GM23338 (cell line): Measurements from ENCODE around the gene UNC5A. TPM values are rescaled to one million over a fixed set of nuclear protein-coding genes. Genes with fewer than 3 reads are reported as not detected.

Experiments
- ATAC-seq: fragments of 200-7000 bp; cut with Tn5 transposase; 3 replicates; pipeline ENCODE4 v1.9.1; 2020
- DNase-seq: peaks from one replicate; pipeline ENCODE4 v3.0.0-alpha.2; 2015; ENCODE audit warnings: low spot score
- H2AFZ ChIP-seq: fragments of 200-600 bp; sonication (generic); 2 replicates; pipeline ENCODE4 v1.8.0; 2016; ENCODE audit warnings: antibody characterized with exemption, mild to moderate bottlenecking, moderate library complexity
- H3F3A ChIP-seq: fragments of 200-600 bp; sonication (generic); replicated peaks from 2 replicates; pipeline ENCODE4 v1.8.0; 2017; ENCODE audit warnings: antibody characterized with exemption, mixed run types, low read depth
- H3K27ac ChIP-seq: fragments of 200-600 bp; sonication (generic); 2 replicates; pipeline ENCODE4 v1.6.1; 2016; ENCODE audit warnings: low read depth
- H3K27me3 ChIP-seq: fragments of 200-600 bp; sonication (generic); 2 replicates; pipeline ENCODE4 v1.8.0; 2016; ENCODE audit warnings: mild to moderate bottlenecking, mixed run types, moderate library complexity; ENCODE audit not compliant: insufficient read depth
- H3K36me3 ChIP-seq: fragments of 200-600 bp; sonication (generic); 2 replicates; pipeline ENCODE4 v1.8.0; 2016; ENCODE audit warnings: mild to moderate bottlenecking; ENCODE audit not compliant: insufficient read depth
- H3K4me1 ChIP-seq: fragments of 200-600 bp; sonication (generic); 2 replicates; pipeline ENCODE4 v1.8.0; 2016; ENCODE audit warnings: mild to moderate bottlenecking, moderate library complexity; ENCODE audit not compliant: insufficient read depth
- H3K4me2 ChIP-seq: fragments of 200-600 bp; sonication (generic); 2 replicates; pipeline ENCODE4 v1.7.1; 2017; ENCODE audit warnings: mixed run types
- H3K4me3 ChIP-seq: fragments of 200-600 bp; sonication (generic); 2 replicates; pipeline ENCODE4 v1.6.1; 2016; ENCODE audit warnings: mixed run types
- H3K79me2 ChIP-seq: fragments of 200-600 bp; sonication (generic); replicated peaks from 2 replicates; pipeline ENCODE4 v1.8.0; 2017; ENCODE audit warnings: mild to moderate bottlenecking; ENCODE audit not compliant: insufficient read depth
- H3K9me2 ChIP-seq: fragments of 200-600 bp; sonication (generic); 2 replicates; pipeline ENCODE4 v1.8.0; 2017; ENCODE audit not compliant: insufficient read depth
- H4K20me1 ChIP-seq: fragments of 200-600 bp; sonication (generic); replicated peaks from 2 replicates; pipeline ENCODE4 v1.8.0; 2017; ENCODE audit warnings: mild to moderate bottlenecking; ENCODE audit not compliant: insufficient read depth
- H3K27ac Mint-ChIP-seq: 2 replicates; pipeline ENCODE4 v1.8.0; 2020; ENCODE audit warnings: inconsistent platforms, mild to moderate bottlenecking, moderate library complexity, mixed read lengths
- H3K27me3 Mint-ChIP-seq: 3 replicates; pipeline ENCODE4 v1.8.0; 2022; ENCODE audit warnings: low read depth, mild to moderate bottlenecking, moderate library complexity, mixed read lengths, inconsistent platforms; ENCODE audit not compliant: insufficient read depth, poor library complexity
- H3K36me3 Mint-ChIP-seq: 3 replicates; pipeline ENCODE4 v1.8.0; 2021; ENCODE audit warnings: low read depth, mild to moderate bottlenecking, inconsistent platforms, moderate library complexity, mixed read lengths
- H3K4me1 Mint-ChIP-seq: 3 replicates; pipeline ENCODE4 v1.8.0; 2020; ENCODE audit warnings: mild to moderate bottlenecking, inconsistent platforms, mixed read lengths
- H3K4me3 Mint-ChIP-seq: 3 replicates; pipeline ENCODE4 v1.8.0; 2021; ENCODE audit warnings: moderate library complexity, mild to moderate bottlenecking, inconsistent platforms, mixed read lengths
- H3K9me3 Mint-ChIP-seq: 3 replicates; pipeline ENCODE4 v1.8.0; 2020; ENCODE audit warnings: moderate library complexity, mild to moderate bottlenecking, inconsistent platforms, mixed read lengths
- CREB1 ChIP-seq: fragments of 250-450 bp; sonication (Bioruptor Pico); IDR thresholded peaks from 2 replicates; pipeline ENCODE4 v1.5.0; 2020; ENCODE audit warnings: low read depth, mild to moderate bottlenecking, moderate library complexity
- EZH2 ChIP-seq: fragments of 200-600 bp; sonication (generic); IDR thresholded peaks from one replicate; pipeline ENCODE4 v1.8.0; 2017; ENCODE audit warnings: antibody characterized with exemption, mild to moderate bottlenecking, low read depth; ENCODE audit not compliant: unreplicated experiment
- EZH2phosphoT487 ChIP-seq: fragments of 200-600 bp; sonication (generic); IDR thresholded peaks from one replicate; pipeline ENCODE4 v1.8.1; 2018; ENCODE audit warnings: antibody characterized with exemption; ENCODE audit not compliant: unreplicated experiment
- JUNB ChIP-seq: IDR thresholded peaks from one replicate; pipeline ENCODE4 v1.6.1; 2016; ENCODE audit warnings: antibody characterized with exemption; ENCODE audit not compliant: unreplicated experiment
- NANOG ChIP-seq: IDR thresholded peaks from 2 replicates; pipeline ENCODE4 v1.6.1; 2016; ENCODE audit warnings: antibody characterized with exemption, borderline replicate concordance
- POLR2AphosphoS5 ChIP-seq: IDR thresholded peaks from 2 replicates; pipeline ENCODE4 v1.6.1; 2016; ENCODE audit warnings: antibody characterized with exemption, low read depth
- STAT1 ChIP-seq: IDR thresholded peaks from one replicate; pipeline ENCODE4 v1.6.1; 2016; ENCODE audit warnings: antibody characterized with exemption; ENCODE audit not compliant: unreplicated experiment
- ZNF114 ChIP-seq: fragments of 250-450 bp; sonication (Bioruptor Pico); IDR thresholded peaks from 2 replicates; pipeline ENCODE4 v1.5.0; 2020; ENCODE audit warnings: mild to moderate bottlenecking, moderate library complexity
- ZNF331 ChIP-seq: fragments of 250-450 bp; sonication (Bioruptor Pico); IDR thresholded peaks from 2 replicates; pipeline ENCODE4 v1.5.0; 2020; ENCODE audit warnings: low read depth, mild to moderate bottlenecking, moderate library complexity
- polyA plus RNA-seq: library from polyadenylated mRNA; unstranded; fragments of >200 nt; fragmentation: Nextera tagmentation; extraction: Ambion mirVana; gene quantifications from 2 replicates; pipeline ENCODE4 v1.2.1, GENCODE V29; 2016
- total RNA-seq: library from RNA; depleted of rRNA; stranded (reverse); fragments of >200 nt; shearing (Covaris generic); gene quantifications from 2 replicates; pipeline ENCODE4 v1.2.3, GENCODE V29; 2014
- TF ChIP-seq, protein P1 (sequence below): IDR thresholded peaks from 2 replicates; pipeline ENCODE4 v1.6.1; 2016; ENCODE audit warnings: antibody characterized with exemption
- TF ChIP-seq, protein P2 (sequence below), 2 experiments: fragments of 200-600 bp in 1 of 2; sonication (generic) in 1 of 2; conservative IDR thresholded peaks; 2 replicates each; pipeline versions ENCODE4 v1.5.1 to v1.6.1; 2016 to 2017; ENCODE audit warnings: antibody characterized with exemption in 2 of 2, low read depth in 2 of 2, mild to moderate bottlenecking in 2 of 2, moderate library complexity in 1 of 2
- TF ChIP-seq, protein P3 (sequence below): IDR thresholded peaks from one replicate; pipeline ENCODE4 v1.6.1; 2018; ENCODE audit warnings: antibody characterized with exemption; ENCODE audit not compliant: unreplicated experiment

UNC5A gene
- total and polyA plus RNA-seq, 2 experiments from 2014 or later: 0.92 to 3.9 TPM

DNA sequence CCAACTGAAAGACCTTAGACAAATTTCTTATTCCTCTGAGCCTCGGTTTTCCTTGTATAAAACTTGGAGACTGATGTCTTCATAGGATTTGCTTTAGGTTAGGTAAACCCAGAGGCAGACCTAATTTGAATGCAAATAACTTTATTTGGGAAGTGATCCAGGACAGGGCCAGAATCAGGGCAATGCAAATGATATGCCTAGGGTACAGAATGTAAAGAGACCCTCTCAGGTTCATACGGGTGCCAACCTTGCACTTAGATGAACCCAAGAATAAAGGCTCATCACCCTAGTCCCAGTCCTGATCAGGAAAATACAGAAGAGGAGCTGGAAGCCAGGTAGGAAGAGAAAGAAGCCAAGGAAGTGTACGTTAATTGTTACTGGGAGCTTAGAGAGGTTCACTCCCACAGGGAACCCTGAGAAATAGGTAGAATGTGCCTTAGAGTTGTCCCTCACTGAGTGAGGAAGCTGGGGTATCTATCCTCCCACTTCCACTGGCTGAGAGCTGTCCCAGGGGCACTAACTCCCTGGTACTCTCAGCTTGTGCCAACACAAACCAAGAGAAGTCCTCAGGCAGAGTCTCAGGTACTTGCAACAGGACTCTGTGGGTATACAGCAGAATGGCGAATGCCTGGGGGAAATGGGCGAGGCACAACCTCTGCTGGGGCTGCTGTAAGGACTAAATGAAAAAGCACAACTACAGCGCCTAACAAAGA, 91.9 kb downstream of the UNC5A start (continued):
- TF ChIP-seq, protein P1, sequence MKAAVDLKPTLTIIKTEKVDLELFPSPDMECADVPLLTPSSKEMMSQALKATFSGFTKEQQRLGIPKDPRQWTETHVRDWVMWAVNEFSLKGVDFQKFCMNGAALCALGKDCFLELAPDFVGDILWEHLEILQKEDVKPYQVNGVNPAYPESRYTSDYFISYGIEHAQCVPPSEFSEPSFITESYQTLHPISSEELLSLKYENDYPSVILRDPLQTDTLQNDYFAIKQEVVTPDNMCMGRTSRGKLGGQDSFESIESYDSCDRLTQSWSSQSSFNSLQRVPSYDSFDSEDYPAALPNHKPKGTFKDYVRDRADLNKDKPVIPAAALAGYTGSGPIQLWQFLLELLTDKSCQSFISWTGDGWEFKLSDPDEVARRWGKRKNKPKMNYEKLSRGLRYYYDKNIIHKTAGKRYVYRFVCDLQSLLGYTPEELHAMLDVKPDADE: no peak
- TF ChIP-seq ZNF331 (CRISPR knock-in tag) (no peak), EZH2phosphoT487 (no peak), CREB1 (CRISPR knock-in tag) (no peak), EZH2 (no peak)
- TF ChIP-seq, protein P2, sequence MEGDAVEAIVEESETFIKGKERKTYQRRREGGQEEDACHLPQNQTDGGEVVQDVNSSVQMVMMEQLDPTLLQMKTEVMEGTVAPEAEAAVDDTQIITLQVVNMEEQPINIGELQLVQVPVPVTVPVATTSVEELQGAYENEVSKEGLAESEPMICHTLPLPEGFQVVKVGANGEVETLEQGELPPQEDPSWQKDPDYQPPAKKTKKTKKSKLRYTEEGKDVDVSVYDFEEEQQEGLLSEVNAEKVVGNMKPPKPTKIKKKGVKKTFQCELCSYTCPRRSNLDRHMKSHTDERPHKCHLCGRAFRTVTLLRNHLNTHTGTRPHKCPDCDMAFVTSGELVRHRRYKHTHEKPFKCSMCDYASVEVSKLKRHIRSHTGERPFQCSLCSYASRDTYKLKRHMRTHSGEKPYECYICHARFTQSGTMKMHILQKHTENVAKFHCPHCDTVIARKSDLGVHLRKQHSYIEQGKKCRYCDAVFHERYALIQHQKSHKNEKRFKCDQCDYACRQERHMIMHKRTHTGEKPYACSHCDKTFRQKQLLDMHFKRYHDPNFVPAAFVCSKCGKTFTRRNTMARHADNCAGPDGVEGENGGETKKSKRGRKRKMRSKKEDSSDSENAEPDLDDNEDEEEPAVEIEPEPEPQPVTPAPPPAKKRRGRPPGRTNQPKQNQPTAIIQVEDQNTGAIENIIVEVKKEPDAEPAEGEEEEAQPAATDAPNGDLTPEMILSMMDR (conservative IDR thresholded peaks at IDR 0.05; ENCODE audit: low read depth in 2 of 2): no peak
- TF ChIP-seq, protein P3, sequence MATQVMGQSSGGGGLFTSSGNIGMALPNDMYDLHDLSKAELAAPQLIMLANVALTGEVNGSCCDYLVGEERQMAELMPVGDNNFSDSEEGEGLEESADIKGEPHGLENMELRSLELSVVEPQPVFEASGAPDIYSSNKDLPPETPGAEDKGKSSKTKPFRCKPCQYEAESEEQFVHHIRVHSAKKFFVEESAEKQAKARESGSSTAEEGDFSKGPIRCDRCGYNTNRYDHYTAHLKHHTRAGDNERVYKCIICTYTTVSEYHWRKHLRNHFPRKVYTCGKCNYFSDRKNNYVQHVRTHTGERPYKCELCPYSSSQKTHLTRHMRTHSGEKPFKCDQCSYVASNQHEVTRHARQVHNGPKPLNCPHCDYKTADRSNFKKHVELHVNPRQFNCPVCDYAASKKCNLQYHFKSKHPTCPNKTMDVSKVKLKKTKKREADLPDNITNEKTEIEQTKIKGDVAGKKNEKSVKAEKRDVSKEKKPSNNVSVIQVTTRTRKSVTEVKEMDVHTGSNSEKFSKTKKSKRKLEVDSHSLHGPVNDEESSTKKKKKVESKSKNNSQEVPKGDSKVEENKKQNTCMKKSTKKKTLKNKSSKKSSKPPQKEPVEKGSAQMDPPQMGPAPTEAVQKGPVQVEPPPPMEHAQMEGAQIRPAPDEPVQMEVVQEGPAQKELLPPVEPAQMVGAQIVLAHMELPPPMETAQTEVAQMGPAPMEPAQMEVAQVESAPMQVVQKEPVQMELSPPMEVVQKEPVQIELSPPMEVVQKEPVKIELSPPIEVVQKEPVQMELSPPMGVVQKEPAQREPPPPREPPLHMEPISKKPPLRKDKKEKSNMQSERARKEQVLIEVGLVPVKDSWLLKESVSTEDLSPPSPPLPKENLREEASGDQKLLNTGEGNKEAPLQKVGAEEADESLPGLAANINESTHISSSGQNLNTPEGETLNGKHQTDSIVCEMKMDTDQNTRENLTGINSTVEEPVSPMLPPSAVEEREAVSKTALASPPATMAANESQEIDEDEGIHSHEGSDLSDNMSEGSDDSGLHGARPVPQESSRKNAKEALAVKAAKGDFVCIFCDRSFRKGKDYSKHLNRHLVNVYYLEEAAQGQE: no peak

DNA sequence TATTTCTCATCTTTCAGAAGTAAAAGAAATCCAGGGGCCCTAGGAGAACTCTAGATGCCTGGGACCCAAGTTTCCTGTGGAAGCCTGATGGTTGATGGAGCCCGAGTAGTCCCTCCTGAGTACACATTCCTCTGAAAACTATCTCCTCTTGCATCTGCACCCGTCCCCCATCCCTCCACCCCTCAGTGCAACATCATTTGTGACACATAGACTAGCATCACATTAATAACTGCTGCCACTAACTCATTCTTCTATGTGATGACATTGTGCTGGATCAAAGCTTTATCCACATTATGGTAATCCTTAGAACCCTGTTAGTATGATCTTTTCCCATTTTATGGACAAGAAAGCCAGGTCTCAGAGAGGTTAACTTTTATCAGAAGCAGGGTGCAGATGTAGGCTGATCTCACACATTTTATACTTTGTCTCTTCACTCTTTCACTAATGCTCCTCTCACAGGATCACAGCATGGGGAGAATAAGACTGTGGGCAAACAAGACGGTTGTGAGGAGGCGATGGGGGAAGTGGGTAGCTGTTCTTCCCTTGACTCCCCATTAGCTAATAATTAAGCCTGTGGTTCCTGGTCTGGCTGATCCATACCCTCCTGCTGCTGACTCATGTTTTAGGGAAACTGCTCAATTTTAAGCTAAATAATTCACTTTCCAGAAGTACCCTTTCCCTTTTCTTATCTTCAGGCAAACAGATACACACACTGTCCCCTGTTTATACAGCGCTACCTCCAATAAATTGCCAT, 92.7 kb downstream of the UNC5A start:
- H3K27me3 Mint-ChIP-seq: peaks cover 2% of the 10 kb centered on the region
- Histone ChIP-seq H3K4me3 (no peak overlapping the region), H3K27me3 (no peaks in the 10 kb centered on the region), H3K27ac (no peak overlapping the region), H3K9me2 (no peaks in the 10 kb centered on the region), H3F3A (no peaks in the 10 kb centered on the region), H3K79me2 (no peaks in the 10 kb centered on the region), H3K4me1 (0 out of 2 replicates have a peak, but pooled peaks cover 3% of the 10 kb centered on the region), H3K36me3 (peaks cover 43% of the 10 kb centered on the region), H2AFZ (no peak overlapping the region), H4K20me1 (no peaks in the 10 kb centered on the region; the same call in none of the 2 replicates), H3K4me2 (no peak overlapping the region)
- no peak for ATAC-seq
- peaks cover 14% of the 10 kb centered on the region for H3K4me1 Mint-ChIP-seq
- DNase-seq: no peak
- H3K4me3 Mint-ChIP-seq: no peak overlapping the region
- peaks cover 47% of the 10 kb centered on the region for H3K36me3 Mint-ChIP-seq
- H3K9me3 Mint-ChIP-seq: no peaks in the 10 kb centered on the region
- H3K27ac Mint-ChIP-seq: no peak overlapping the region
- TF ChIP-seq ZNF114 (CRISPR knock-in tag): no peak
- no peak for TF ChIP-seq JUNB
- TF ChIP-seq POLR2AphosphoS5: no peak
- no peak for TF ChIP-seq EZH2phosphoT487
- TF ChIP-seq, protein P3: no peak
- TF ChIP-seq STAT1: no peak
- TF ChIP-seq CREB1 (CRISPR knock-in tag): no peak
- no peak for TF ChIP-seq NANOG
- TF ChIP-seq, protein P2 (conservative IDR thresholded peaks at IDR 0.05; ENCODE audit: low read depth in 2 of 2): no peak
